HL-60/S4 treated with phorbol 12-myristate 13-acetate at 8.2 ng/mL for 4 days and 3 days (cell line): ENCODE data around the gene ASPHD2.

Source experiments
- in situ Hi-C: fragments of 300-500 bp; cut with MboI; formaldehyde crosslinking; loops from 2 replicates; pipeline ENCODE4 v1.15.0; 2022; ENCODE audit warnings: low sequenced_read_pairs

ASPHD2 gene

DNA sequence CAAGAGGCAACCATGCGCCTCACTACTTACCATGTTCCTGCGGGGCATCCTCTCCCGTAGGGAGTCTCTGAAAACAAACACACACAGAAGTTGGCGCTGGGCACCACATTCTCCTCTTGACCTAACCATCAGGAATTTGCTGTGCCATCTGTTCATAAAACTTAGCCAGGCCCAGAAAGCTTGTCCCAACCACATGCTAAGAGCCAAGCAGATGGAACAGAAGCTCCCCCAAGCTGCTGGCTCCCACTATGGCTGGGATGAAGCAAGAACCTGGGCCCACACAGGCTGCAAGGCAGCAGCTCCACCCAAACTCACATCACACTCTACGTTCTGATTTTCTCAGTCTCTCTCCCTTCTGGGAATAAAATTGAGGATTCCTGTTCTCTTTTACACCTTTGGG lies 37.1 kb downstream of the ASPHD2 start:
- in situ Hi-C loops = no loop called here

- in situ Hi-C loops = no loop called here
Observed at GRCh38 chr22:26470807-26471206, 41.7 kb downstream of the ASPHD2 start.

GRCh38 chr22:26471522-26471921 lies 42.5 kb downstream of the ASPHD2 start:
- in situ Hi-C loops = no loop called here

GRCh38 chr22:26474682-26475081 lies 45.6 kb downstream of the ASPHD2 start:
- in situ Hi-C loops = no loop called here

- in situ Hi-C loops = no loop called here
Observed at GRCh38 chr22:26476705-26477340, 47.8 kb downstream of the ASPHD2 start.

- in situ Hi-C loops = no loop called here
Observed at GRCh38 chr22:26477341-26477731, 48.3 kb downstream of the ASPHD2 start.

DNA sequence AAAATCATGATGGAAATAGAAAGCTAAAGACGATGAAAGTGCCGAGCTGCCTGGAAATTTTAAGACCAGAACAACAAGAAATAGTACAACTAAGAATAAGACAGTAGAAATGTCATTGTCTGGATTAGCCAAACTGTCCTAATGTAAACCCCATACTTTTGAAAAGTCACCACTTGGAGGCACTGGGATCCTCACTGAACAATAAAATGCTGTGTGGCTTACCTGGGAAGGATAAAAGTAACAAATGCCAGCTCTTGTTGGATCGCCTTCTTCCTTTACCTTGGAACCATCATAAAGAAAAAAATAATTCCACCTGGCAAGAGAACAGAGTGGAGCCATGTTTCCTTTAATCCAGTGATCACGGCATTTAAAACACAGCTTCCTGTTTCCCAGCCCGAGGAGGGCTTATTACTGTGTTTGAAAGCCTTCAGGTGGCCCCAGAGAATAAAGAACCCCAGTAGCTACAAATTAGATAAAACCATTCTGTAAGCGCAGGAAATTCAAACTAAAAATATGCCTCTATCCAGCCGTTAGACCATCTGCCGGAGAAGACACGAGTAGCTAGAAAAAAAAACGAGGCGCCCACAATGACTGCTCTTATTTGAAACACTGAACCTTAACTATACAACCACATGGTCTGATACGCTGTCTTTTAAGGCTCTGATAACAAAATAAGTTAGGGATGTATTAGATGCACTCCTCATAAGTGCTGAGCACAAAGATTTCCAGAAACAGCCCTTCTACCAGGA lies 50.2 kb downstream of the ASPHD2 start:
- in situ Hi-C loops = no loop called here

DNA sequence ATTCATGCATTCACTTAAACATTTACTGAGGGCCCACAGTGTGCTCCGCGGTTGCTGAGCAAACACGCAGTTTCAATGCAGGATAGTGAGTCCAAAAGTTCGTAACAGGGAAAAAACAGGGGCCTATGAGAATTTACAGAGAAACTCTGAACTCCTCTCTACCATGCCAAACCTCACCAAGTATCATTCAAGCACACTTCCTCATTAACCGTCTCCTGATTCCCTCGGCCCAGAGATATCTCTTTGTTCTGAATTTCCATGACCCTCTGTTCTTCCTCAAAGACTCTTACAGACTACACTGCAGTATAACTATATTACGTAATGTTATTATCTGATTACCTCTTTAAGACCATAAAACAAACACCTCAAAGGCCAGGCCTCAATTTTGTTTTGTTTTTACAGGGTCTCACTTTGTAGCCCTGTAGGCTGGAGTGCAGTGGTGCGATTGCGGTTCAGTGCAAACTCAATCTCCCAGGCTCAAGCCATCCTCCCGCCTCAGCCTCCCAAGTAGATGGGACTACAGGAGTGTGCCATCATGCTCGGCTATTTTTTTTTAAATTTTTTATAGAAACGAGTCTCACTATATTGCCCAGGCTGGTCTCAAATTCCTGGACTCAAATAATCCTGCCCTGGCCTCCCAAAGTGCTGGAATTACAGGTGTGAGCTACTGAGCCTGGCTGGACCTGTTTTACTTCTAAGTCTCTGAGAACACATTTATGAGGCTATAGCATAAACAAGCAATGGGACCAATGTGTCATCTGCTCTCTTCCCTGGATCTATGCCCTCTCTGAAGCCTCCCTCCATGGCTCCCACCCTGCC lies 50.9 kb downstream of the ASPHD2 start:
- in situ Hi-C loops = no loop called here

GRCh38 chr22:26480611-26480932 lies 51.5 kb downstream of the ASPHD2 start:
- in situ Hi-C loops = no loop called here

DNA sequence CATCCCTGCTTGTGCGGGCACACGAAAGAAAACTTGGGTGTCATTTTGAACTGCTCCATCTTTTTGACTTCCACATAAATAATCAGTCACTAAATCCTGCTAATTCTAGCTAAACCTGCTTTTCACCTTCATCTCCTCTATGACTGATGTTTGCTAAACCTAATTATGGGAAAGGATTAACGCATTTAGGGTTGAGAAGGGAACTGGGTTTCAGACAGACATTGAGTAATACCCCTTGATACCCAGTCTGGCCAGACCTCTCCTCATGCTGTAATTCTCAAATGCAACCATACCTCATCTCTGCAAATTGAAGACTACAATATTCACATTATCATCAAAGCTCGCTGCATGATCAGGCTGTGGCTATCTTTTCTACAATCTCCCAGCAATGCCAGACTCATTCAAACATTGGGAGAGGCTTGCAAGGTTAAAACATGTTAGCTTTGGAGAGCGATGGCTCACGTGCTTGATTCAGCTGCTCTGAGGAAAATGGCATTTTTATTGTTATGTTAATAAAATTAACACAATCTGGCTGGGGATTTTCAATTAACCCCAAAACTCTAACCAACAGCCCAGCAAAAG lies 52.1 kb downstream of the ASPHD2 start:
- in situ Hi-C loops = no loop called here

- in situ Hi-C loops = no loop called here
Observed at GRCh38 chr22:26481694-26482093, 52.6 kb downstream of the ASPHD2 start.

GRCh38 chr22:26482161-26482560 lies 53.1 kb downstream of the ASPHD2 start:
- in situ Hi-C loops = no loop called here

GRCh38 chr22:26483043-26483438 lies 54.0 kb downstream of the ASPHD2 start:
- in situ Hi-C loops = no loop called here

DNA sequence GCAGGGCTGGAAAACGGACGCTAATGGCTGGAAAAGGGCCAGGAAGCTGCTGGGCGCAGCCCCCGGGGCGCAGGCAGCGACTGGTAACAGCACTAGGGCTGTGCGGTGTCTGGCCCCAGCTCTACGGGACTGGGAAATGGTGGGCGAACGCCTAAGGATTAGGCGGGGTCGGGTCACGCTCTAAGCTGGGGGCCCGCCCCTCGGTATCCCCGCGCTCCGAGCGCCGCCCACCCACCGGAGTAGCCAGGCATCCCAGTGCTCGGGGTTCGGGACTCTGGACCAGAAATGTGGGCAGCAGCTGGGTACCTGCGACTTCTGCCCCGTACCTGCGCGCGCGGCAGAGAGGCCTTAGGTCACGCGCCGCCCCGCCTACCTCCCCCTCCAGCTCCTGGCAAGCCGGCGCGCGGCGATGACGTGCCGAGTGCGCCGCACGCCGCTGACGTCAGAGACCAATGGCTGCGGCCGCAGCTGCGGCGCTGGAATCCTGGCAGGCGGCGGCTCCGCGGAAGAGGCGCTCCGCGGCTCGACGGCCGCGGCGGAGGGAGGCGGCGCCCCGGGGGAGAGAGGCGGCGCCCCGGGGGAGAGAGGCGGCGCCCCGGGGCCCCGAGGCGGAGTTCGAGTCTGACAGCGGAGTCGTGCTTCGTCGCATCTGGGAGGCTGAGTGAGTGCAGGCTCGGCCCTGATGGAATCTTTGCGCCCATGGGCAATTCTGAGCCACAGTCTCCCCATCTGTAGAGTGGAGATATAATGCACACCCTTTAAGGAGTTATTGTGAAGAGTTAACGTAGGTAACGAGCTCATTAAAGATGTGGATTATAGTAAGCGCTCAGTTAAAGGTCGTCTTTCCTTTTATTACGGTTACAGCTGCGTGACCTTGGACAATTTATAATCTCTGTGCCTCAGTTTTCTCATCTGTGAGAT lies 54.6 kb downstream of the ASPHD2 start, which contains the start of the genes HPS4 and SRRD:
Gene HPS4, minus strand, starts transcription at position 345 of the 921 bp plus-strand sequence. CDS start 2,021 bp downstream, outside the sequence.
Gene SRRD, plus strand, starts transcription at position 439 of the 921 bp plus-strand sequence. Its CDS starts 14 bp downstream, at position 453.
- in situ Hi-C loops = no loop called here

GRCh38 chr22:26484360-26484706 lies 55.3 kb downstream of the ASPHD2 start:
- in situ Hi-C loops = no loop called here

- in situ Hi-C loops = no loop called here
Observed at GRCh38 chr22:26485013-26485412, 56.0 kb downstream of the ASPHD2 start.

DNA sequence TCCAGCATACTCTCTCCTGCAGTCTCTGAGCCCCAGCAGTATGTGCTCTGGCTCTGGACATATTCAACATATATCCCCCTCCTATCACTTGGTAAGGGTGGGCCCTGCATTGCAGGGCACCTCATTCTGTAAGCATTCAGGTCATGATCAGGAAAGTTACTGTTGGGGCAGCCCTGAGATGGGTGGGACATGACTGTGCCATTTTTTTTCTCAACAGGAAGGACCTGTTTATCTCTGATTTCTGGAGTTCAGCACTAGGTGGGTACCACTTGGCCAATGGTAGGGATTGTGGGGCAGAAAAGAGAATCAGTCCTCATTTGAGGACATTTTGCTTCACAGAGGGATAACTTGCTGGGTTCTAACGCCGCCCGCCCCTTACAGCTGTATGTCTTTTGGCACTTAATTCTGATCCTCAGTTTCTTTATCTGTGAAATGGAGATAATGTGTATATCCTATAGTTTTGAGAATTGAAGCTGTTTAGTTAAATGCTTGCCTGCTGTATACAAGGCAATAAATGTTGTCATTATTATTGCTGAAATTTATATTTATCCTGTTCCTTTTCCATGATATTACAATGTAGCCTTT lies 56.8 kb downstream of the ASPHD2 start:
- in situ Hi-C loops = no loop called here

DNA sequence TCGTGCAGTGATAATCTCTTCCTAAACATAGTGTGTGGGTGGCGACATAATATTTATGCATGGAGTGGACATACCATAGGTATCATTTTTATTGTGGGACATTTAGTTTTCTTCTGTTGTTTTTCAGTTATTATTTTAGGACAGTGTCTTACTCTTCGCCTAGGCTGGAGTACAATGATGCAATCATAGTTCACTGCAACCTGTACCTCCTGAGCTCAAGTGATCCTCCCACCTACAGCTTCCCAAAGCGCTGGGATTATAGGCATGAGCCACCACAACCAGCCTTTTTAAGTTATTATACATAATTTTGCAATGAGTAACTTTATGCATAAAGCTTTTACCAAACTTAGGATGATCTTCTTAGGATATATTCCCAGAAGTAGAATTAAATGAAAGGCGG lies 57.3 kb downstream of the ASPHD2 start:
- in situ Hi-C loops = no loop called here

GRCh38 chr22:26487996-26488395 lies 58.9 kb downstream of the ASPHD2 start:
- in situ Hi-C loops = no loop called here

- in situ Hi-C loops = no loop called here
Observed at GRCh38 chr22:26489447-26490036, 60.5 kb downstream of the ASPHD2 start.
